Kidney (tissue), 22 donors: ENCODE results near the gene S100G. TPM values are rescaled to one million over a fixed set of nuclear protein-coding genes. Genes with fewer than 3 reads are reported as not detected.
"Not testable (repeated sequence)": the region's sequence is repeated elsewhere in the genome, so short reads cannot be mapped to it uniquely, and the experiment has no call there.

ENCODE experiments used
- DNase-seq, 5 donors: peaks; one replicate each; pipeline ENCODE4 v3.0.0-alpha.2; 2013 to 2020
- FAIRE-seq: peaks from 2 replicates; lab custom pipeline; 2012; peaks lifted over from hg19 to GRCh38; lab: Jason Lieb, UNC
- H3K27ac ChIP-seq, 2 donors: one replicate each; pipeline ENCODE4 v1.7.0; 2013; ENCODE audit warnings: low read depth in 2 of 2, low read length in 2 of 2, inconsistent platforms in 1 of 2
- H3K27me3 ChIP-seq: one replicate; pipeline ENCODE4 v1.7.1; 2013; ENCODE audit warnings: low read length, inconsistent platforms; ENCODE audit not compliant: control insufficient read depth, insufficient read depth
- H3K36me3 ChIP-seq, 3 donors: one replicate each; pipeline versions ENCODE4 v1.7.0 to v1.7.1; 2013; ENCODE audit warnings: low read length in 3 of 3, control low read depth in 1 of 3, inconsistent platforms in 1 of 3; ENCODE audit not compliant: insufficient read depth in 3 of 3, control insufficient read depth in 2 of 3
- H3K4me1 ChIP-seq, 3 donors: one replicate each; pipeline versions ENCODE4 v1.7.0 to v1.7.1; 2013; ENCODE audit warnings: low read length in 3 of 3, inconsistent platforms in 1 of 3, low read depth in 1 of 3; ENCODE audit not compliant: control insufficient read depth in 2 of 3, insufficient read depth in 2 of 3
- H3K4me3 ChIP-seq, 3 donors: one replicate each; pipeline versions ENCODE4 v1.7.0 to v1.8.1; 2013; ENCODE audit warnings: low read length in 3 of 3, control low read depth in 1 of 3, inconsistent platforms in 1 of 3
- H3K9ac ChIP-seq, 3 donors: one replicate each; pipeline versions ENCODE4 v1.7.0 to v1.7.1; 2013; ENCODE audit warnings: low read length in 3 of 3, control low read depth in 1 of 3, inconsistent platforms in 1 of 3
- H3K9me3 ChIP-seq, 3 donors: one replicate each; pipeline versions ENCODE4 v1.7.0 to v1.7.1; 2013; ENCODE audit warnings: low read length in 3 of 3, control low read depth in 1 of 3, inconsistent platforms in 1 of 3; ENCODE audit not compliant: control insufficient read depth in 2 of 3, insufficient read depth in 1 of 3
- CTCF ChIP-seq: IDR thresholded peaks from 3 replicates; pipeline ENCODE4 v1.5.1; 2012; ENCODE audit warnings: mild to moderate bottlenecking, moderate library complexity, borderline replicate concordance; ENCODE audit not compliant: insufficient read depth; ENCODE audit errors: extremely low read depth
- intact Hi-C: fragments of 100-400 bp; cut with DNase I; formaldehyde crosslinking; loops from one replicate; pipeline ENCODE4 v1.11.1; 2022
- long read RNA-seq, 10 donors: library from polyadenylated mRNA in 1 of 10; unstranded in 1 of 10; transcript quantifications; one replicate each; pipeline ENCODE4 v2.0.0 and lab custom pipeline, GENCODE V29; 2021 to 2026
- polyA plus RNA-seq: library from polyadenylated mRNA; stranded (reverse); fragments of 350-450 nt; fragmentation: Illumina TruSeq; extraction: RNeasy Lipid Tissue Mini Kit (QIAGEN cat#74804); gene quantifications from one replicate; pipeline ENCODE4 v1.2.3, GENCODE V29; 2014; ENCODE audit warnings: low read depth, low replicate concordance; ENCODE audit not compliant: insufficient read depth
- total RNA-seq: library from RNA; stranded (reverse); fragmentation: NEBNext Ultra II Directional; extraction: Animal tissue kit (Norgen Biotek cat#: 25700); gene quantifications from one replicate; pipeline ENCODE4 v1.2.1, GENCODE V29; 2021
- donor health status: control.
- donor health status: control.
- donor health status: control.
- donor health status: control.
- donor health status: control.
- donor health status: DM: yes; HTN: yes; CAD: no.
- donor health status: Normal renal cell carcinoma (clear cell type).

The S100G gene, protein sequence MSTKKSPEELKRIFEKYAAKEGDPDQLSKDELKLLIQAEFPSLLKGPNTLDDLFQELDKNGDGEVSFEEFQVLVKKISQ
- total RNA-seq (not detected), polyA plus RNA-seq (not detected)
- long read RNA-seq, donor 1: 0 reads
- long read RNA-seq, donor 2: 0 reads
- long read RNA-seq, donor 3: 0 reads
- long read RNA-seq, donor 4: 0 reads
- long read RNA-seq, donor 5: 0 reads
- long read RNA-seq, donor 6: 0 reads
- long read RNA-seq, donor 7: 0 reads
- long read RNA-seq, donor 8: 0 reads
- long read RNA-seq, donor 9: 0 reads
- long read RNA-seq, donor 10: 0 reads

- Histone ChIP-seq H3K4me3 (no peak within 1 kb of the TSS), H3K9me3 (no peaks in the 10 kb centered on the region), H3K9ac (no peak within 1 kb of the TSS), H3K27me3 (peaks cover 5% of the 10 kb centered on the region), H3K4me1 (no peaks in the 10 kb centered on the region), H3K27ac (no peak within 1 kb of the TSS), H3K36me3 (no peaks in the 10 kb centered on the region)
- DNase-seq: no peak
- no peak for TF ChIP-seq CTCF
- intact Hi-C loops: no loop called here
- no peak for FAIRE-seq
These were observed at the start of gene S100G for GRCh38 chrX:16649858-16650257. S100G (plus strand) TSS chrX:16650158; CDS start chrX:16651007, 849 bp downstream.

DNA sequence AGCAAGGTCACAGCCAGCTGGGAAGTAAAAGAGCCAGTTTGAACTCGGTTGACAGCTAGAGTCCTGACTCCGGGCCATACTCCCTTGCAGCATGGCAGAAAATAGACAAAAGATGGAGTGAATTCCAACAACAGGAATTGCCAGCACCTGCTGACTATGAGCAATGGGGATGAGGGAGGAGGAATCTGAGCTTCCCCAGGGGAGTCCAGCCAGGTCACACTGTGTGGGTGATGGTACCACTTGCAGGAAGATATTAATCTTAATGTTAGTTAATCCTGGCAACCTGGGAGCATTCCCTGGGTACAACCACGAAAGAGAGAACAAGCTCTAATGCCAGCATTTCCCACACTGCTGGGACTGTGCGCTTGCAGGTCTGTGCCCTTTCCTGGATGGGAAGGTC, 48.1 kb upstream of the S100G start:
- H3K4me1 ChIP-seq: no peaks in the 10 kb centered on the region
- H3K9ac ChIP-seq: no peak overlapping the region
- no peaks in the 10 kb centered on the region for H3K9me3 ChIP-seq
- TF ChIP-seq CTCF: no peak
- no peak overlapping the region for H3K27ac ChIP-seq
- intact Hi-C loops: no loop called here
- no peaks in the 10 kb centered on the region for H3K36me3 ChIP-seq
- H3K27me3 ChIP-seq: peaks cover 3% of the 10 kb centered on the region
- FAIRE-seq: no peak
- no peak for DNase-seq
- H3K4me3 ChIP-seq: no peak overlapping the region

DNA sequence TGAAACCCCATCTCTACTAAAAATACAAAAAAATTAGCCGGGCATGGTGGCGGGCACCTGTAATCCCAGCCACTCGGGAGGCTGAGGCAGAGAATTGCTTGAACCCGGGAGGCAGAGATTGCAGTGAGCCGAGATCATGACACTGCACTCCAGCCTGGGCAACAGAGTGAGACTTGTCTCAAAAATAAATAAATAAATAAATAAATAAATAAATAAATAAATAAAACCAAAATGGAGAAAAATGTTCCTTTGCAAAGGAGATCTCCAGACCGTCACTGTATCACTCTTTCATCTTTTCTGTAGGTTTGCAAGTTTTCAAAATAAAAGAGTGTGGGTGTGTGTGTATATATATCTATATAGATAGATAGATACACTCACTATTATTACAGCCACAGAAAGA, 46.7 kb upstream of the S100G start:
- intact Hi-C loops, H3K9ac ChIP-seq, H3K27ac ChIP-seq, DNase-seq, H3K9me3 ChIP-seq, H3K36me3 ChIP-seq, H3K4me1 ChIP-seq, FAIRE-seq, H3K4me3 ChIP-seq, H3K27me3 ChIP-seq: not testable (repeated sequence)

GRCh38 chrX:16603822-16604221, 46.1 kb upstream of the S100G start:
- no peak overlapping the region for H3K9ac ChIP-seq
- intact Hi-C loops: no loop called here
- no peak overlapping the region for H3K4me3 ChIP-seq
- no peaks in the 10 kb centered on the region for H3K36me3 ChIP-seq
- H3K9me3 ChIP-seq: no peaks in the 10 kb centered on the region
- no peak for TF ChIP-seq CTCF
- DNase-seq (no peak), FAIRE-seq (no peak)
- H3K27ac ChIP-seq: peak overlapping the region; percentile 7 to 34
- peaks cover 3% of the 10 kb centered on the region for H3K27me3 ChIP-seq
- no peaks in the 10 kb centered on the region for H3K4me1 ChIP-seq
